Cardiac muscle cell (in vitro differentiated cells and primary cell): Measurements from ENCODE around the gene DSG1. TPM values are rescaled to one million over a fixed set of nuclear protein-coding genes. Genes with fewer than 3 reads are reported as not detected.

Experiments
- DNase-seq, 2 donors: peaks; one replicate each; pipeline versions ENCODE4 v3.0.0 to v3.0.0-alpha.2; 2010 to 2017; ENCODE audit warnings: low read depth in 1 of 2, low spot score in 1 of 2
- H3K27ac ChIP-seq: fragments of 200-600 bp; sonication (generic); 2 replicates; pipeline ENCODE4 v1.5.1; 2016
- H3K27me3 ChIP-seq: fragments of 200-600 bp; sonication (generic); 2 replicates; pipeline ENCODE4 v1.6.0; 2016; ENCODE audit warnings: control low read depth
- H3K36me3 ChIP-seq: fragments of 200-600 bp; sonication (generic); 2 replicates; pipeline ENCODE4 v1.5.1; 2016; ENCODE audit warnings: control low read depth
- H3K4me1 ChIP-seq: fragments of 200-600 bp; sonication (generic); 2 replicates; pipeline ENCODE4 v1.8.1; 2017; ENCODE audit warnings: low read depth, mild to moderate bottlenecking, mixed run types
- H3K4me3 ChIP-seq: fragments of 200-600 bp; sonication (generic); 2 replicates; pipeline ENCODE4 v1.5.1; 2016; ENCODE audit warnings: mild to moderate bottlenecking
- H3K9me3 ChIP-seq: fragments of 200-600 bp; sonication (generic); 2 replicates; pipeline ENCODE4 v1.5.1; 2017; ENCODE audit warnings: low read depth, mild to moderate bottlenecking, control low read depth
- CTCF ChIP-seq: IDR thresholded peaks from 2 replicates; pipeline ENCODE4 v1.5.1; 2012; ENCODE audit warnings: low read depth, mild to moderate bottlenecking, low read length
- polyA plus RNA-seq: library from polyadenylated mRNA; unstranded; fragments of >200 nt; fragmentation: Nextera tagmentation; extraction: Ambion mirVana; gene quantifications from 2 replicates; pipeline ENCODE4 v1.2.1, GENCODE V29; 2016
- total RNA-seq: library from RNA; depleted of rRNA; stranded (reverse); fragments of >200 nt; gene quantifications from 2 replicates; pipeline ENCODE4 v1.2.3, GENCODE V29; 2016

Gene DSG1
- total and polyA plus RNA-seq, 2 experiments from 2014 or later: not detected

- DNase-seq: no peak
- Histone ChIP-seq H3K9me3 (no peaks in the 10 kb centered on the region), H3K27me3 (no peaks in the 10 kb centered on the region), H3K4me3 (no peak overlapping the region), H3K27ac (no peak overlapping the region), H3K4me1 (no peaks in the 10 kb centered on the region), H3K36me3 (no peaks in the 10 kb centered on the region)
- TF ChIP-seq CTCF: no peak
Measured at GRCh38 chr18:31303771-31304170, 14.2 kb upstream of the DSG1 start.

GRCh38 chr18:31309115-31309514 lies 8.8 kb upstream of the DSG1 start:
- Histone ChIP-seq H3K9me3 (no peaks in the 10 kb centered on the region), H3K27me3 (no peaks in the 10 kb centered on the region), H3K4me1 (no peaks in the 10 kb centered on the region), H3K36me3 (no peaks in the 10 kb centered on the region), H3K27ac (no peak overlapping the region), H3K4me3 (no peak overlapping the region)
- TF ChIP-seq CTCF: no peak
- no peak for DNase-seq

- no peak for TF ChIP-seq CTCF
- Histone ChIP-seq H3K4me3 (no peak overlapping the region), H3K27ac (no peak overlapping the region), H3K4me1 (no peaks in the 10 kb centered on the region), H3K36me3 (no peaks in the 10 kb centered on the region), H3K9me3 (no peaks in the 10 kb centered on the region), H3K27me3 (no peaks in the 10 kb centered on the region)
- no peak for DNase-seq
Measured at GRCh38 chr18:31316974-31317373, 986 bp upstream of the DSG1 start.

- no peak for TF ChIP-seq CTCF
- DNase-seq: no peak
- H3K9me3 ChIP-seq: no peaks in the 10 kb centered on the region
Measured at GRCh38 chr18:31321719-31322118, 3.8 kb downstream of the DSG1 start.

GRCh38 chr18:31325051-31325450 lies 7.1 kb downstream of the DSG1 start:
- no peak overlapping the region for H3K27ac ChIP-seq
- no peaks in the 10 kb centered on the region for H3K9me3 ChIP-seq
- H3K27me3 ChIP-seq: no peaks in the 10 kb centered on the region
- H3K4me1 ChIP-seq: peaks cover 4% of the 10 kb centered on the region
- H3K4me3 ChIP-seq: no peak overlapping the region
- peak in 1 of 2 donors; percentile 97 for DNase-seq
- H3K36me3 ChIP-seq: no peaks in the 10 kb centered on the region
- TF ChIP-seq CTCF: no peak

More at GRCh38 chr18:31321719-31322118, 3.8 kb downstream of the DSG1 start:
- no peaks in the 10 kb centered on the region for H3K27me3 ChIP-seq
- no peaks in the 10 kb centered on the region for H3K4me1 ChIP-seq
- H3K4me3 ChIP-seq: no peak overlapping the region
- no peak overlapping the region for H3K27ac ChIP-seq
- no peaks in the 10 kb centered on the region for H3K36me3 ChIP-seq

GRCh38 chr18:31329787-31330438 lies 12.0 kb downstream of the DSG1 start:
- Histone ChIP-seq H3K4me1 (peaks cover 4% of the 10 kb centered on the region), H3K27me3 (no peaks in the 10 kb centered on the region), H3K36me3 (no peaks in the 10 kb centered on the region), H3K9me3 (no peaks in the 10 kb centered on the region), H3K27ac (no peak overlapping the region), H3K4me3 (no peak overlapping the region)
- no peak for TF ChIP-seq CTCF
- DNase-seq: no peak
